Measurements from ENCODE around the gene GPR27. TPM values are rescaled to one million over a fixed set of nuclear protein-coding genes. Genes with fewer than 3 reads are reported as not detected.

The GPR27 gene
- total RNA-seq, 1 experiment from 2014 or later, result 15.5 TPM

DNA sequence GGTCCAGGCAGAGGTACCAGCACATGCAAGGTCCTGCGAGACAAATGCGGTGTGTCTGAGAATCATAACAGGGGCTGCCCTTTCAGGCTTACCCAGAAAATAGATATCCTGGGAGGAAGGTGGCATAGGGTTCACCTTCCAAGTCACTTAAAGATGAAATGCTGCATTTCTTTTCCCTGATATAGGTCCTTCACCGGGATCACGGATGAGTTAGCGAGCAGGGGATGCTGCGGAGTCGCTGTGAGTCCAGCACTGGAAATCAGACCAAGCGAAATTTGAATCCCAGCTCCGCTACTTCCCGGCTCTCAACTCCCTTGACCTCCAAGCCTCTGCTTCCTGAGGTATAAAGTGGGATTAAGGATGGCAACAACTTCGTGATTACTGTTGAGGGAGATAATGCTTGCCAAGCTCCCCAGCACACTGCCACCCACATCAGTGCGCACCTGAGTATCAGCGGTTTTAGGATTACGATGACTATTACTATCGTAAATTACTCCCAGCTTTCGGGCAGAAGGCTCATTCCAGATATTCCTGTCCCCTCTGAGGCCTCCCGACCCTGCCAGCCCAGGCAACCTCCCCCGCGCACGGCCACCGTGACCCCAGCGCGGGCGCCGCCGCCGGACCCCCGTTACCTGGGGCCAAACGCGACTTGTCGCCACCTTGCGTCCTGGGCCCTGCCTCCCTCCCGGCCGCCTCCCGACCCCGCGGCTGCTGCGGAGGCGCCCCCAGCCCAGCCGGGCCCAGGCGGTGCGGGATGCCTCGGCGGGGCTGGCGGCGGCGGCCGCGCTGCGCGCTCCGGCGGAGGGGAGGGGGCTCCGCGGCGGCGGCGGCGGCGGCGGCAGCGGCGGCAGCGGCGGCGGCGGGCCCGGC, 589 bp upstream of the GPR27 start:
- H3K36me3 Mint-ChIP-seq (ENCODE audit: insufficient read depth in 1 of 3, low read depth in 3 of 3), result peaks cover 0 to 3% (median 0%) of the 10 kb centered on the region in 3 experiments; a peak in 5 of 7 replicates
- H3K4me1 Mint-ChIP-seq, result peaks cover 20% of the 10 kb centered on the region in 2 experiments
- H3K27ac Mint-ChIP-seq, result no peak overlapping the region
- peaks cover 39% of the 10 kb centered on the region for H3K27me3 Mint-ChIP-seq (ENCODE audit: low read depth)
- H3K4me3 Mint-ChIP-seq, result peak overlapping the region; percentile 71 to 84
- Histone ChIP-seq H3K14ac (ENCODE audit: insufficient read depth, low read length) (peak overlapping the region; percentile 76), H3K56ac (ENCODE audit: insufficient read length, low read depth, low read length) (no peak overlapping the region), H4K8ac (replicated peaks; ENCODE audit: insufficient read length, low read depth, low read length) (no peak overlapping the region), H3K23ac (ENCODE audit: insufficient read length, low read depth, low read length) (no peak overlapping the region), H2BK12ac (ENCODE audit: insufficient read length, low read depth, low read length) (no peak overlapping the region), H3K9me3 (ENCODE audit: control insufficient read depth, low read depth, low read length) (no peaks in the 10 kb centered on the region), H3K18ac (ENCODE audit: insufficient read length, low read depth, low read length) (no peak overlapping the region), H2BK20ac (ENCODE audit: low read depth, low read length, poor library complexity, severe bottlenecking) (no peak overlapping the region), H2AFZ (ENCODE audit: low read length) (peak overlapping the region; percentile 88), H3K9ac (ENCODE audit: extremely low read depth, insufficient read length, low read length) (no peak overlapping the region), H3K79me1 (ENCODE audit: insufficient read depth, low read depth, low read length, poor library complexity, severe bottlenecking) (no peaks in the 10 kb centered on the region), H2BK5ac (ENCODE audit: insufficient read length, low read length) (no peak overlapping the region), H2BK120ac (ENCODE audit: low read depth, low read length, poor library complexity, severe bottlenecking) (no peak overlapping the region), H2BK15ac (ENCODE audit: low read depth, low read length) (no peak overlapping the region), H4K20me1 (ENCODE audit: control insufficient read depth, insufficient read depth, insufficient read length) (no peaks in the 10 kb centered on the region), H4K91ac (ENCODE audit: insufficient read length, low read depth, low read length) (no peak overlapping the region), H3K79me2 (ENCODE audit: insufficient read depth, low read length) (no peaks in the 10 kb centered on the region), H4K5ac (ENCODE audit: insufficient read length, low read depth, low read length) (no peak overlapping the region), H3K4me2 (ENCODE audit: insufficient read depth, insufficient read length, low read length) (peak overlapping the region; percentile 41), H2AK5ac (ENCODE audit: insufficient read length, low read length) (no peak overlapping the region), H3K27ac (ENCODE audit: insufficient read length, low read depth, low read length) (no peak overlapping the region), H3K23me2 (ENCODE audit: insufficient read length, low read depth, low read length, poor library complexity, severe bottlenecking) (peaks cover 10% of the 10 kb centered on the region), H3T11ph (ENCODE audit: low read length) (no peak overlapping the region), H3K27me3 (ENCODE audit: insufficient read depth, low read length) (peaks cover 12% of the 10 kb centered on the region; the same call in 1 of the 2 replicates), H3K4ac (ENCODE audit: low read depth, low read length) (no peak overlapping the region), H3K4me1 (ENCODE audit: insufficient read depth, low read length) (no peaks in the 10 kb centered on the region)
- H3K9me3 Mint-ChIP-seq, result 0 out of 5 replicates have a peak, but pooled peaks cover 0 to 2% of the 10 kb centered on the region in 2 experiments
- no peak for DNase-seq
- 0 out of 3 replicates have a peak, but pooled peaks have one; percentile 12 for TF ChIP-seq CTCF (conservative IDR thresholded peaks at IDR 0.05)
- no CpG with 5 or more reads among the region's 68 CpGs for WGBS (ENCODE audit: extremely low coverage, insufficient read length, low lambda C conversion rate)

Data from H9 (cell line).